Gastrocnemius medialis (tissue), 4 donors: ENCODE measurements around the gene PPP1R18.

ENCODE experiments used
- POLR2A ChIP-seq, 2 donors: fragments of 450-650 bp; IDR thresholded peaks; one replicate each; pipeline ENCODE4 v1.6.1; 2017; ENCODE audit warnings: antibody characterized with exemption in 2 of 2, mild to moderate bottlenecking in 2 of 2, moderate library complexity in 2 of 2
- TF ChIP-seq, protein P1 (sequence below), 5 experiments: fragments of 450-650 bp in 3 of 5; fragments of 200-600 bp in 2 of 5; sonication (generic) in 2 of 5; IDR thresholded peaks in 4 of 5; conservative IDR thresholded peaks in 1 of 5; 1 replicate in 4 of 5; 2 replicates in 1 of 5; pipeline ENCODE4 v1.5.1; 2016 to 2019; ENCODE audit warnings: antibody characterized with exemption in 5 of 5, mild to moderate bottlenecking in 3 of 5, moderate library complexity in 3 of 5

DNA sequence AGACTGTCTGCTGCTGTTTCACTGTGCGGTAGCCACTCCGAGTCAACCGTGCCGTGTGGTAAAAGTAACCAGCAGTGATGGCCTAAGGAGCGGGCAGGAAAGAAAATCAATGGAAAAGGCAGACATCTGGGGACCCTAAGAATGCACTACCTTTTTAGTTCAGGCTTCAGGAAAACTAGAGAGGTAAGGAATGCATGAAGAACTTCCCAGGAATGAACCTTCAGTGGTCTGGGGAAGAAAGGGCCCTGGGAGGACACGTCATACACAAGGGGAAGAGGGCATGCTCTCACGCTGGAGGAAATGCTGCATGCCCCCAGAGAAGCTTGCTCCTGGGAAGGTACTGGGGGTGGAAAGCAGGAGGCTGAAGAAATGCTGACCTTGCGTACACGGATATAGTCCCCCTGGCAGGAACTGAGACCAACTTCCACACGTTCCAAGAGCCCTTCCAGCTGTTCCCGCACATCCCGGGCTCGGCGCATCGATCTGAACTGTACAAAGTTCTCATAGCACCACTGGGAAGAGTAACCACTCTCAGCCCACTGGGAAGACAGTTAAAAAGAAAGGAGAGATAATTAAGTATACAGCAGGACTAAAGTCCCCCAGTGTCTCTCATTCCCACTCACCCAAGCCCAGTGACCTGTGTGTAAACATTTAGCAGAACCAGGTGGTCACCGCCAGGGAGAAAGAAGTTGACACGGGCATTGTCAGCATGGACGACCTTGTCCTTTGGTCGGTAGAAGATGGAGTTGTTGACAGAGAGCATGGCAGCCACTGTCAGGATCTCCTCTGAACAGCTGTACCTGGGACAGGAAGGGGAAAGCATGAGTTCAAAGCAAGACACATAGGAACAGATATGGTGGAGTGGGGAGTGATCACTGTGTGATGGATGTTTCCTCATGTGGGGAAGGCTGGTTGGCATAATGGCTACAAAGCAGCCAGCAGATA, 31.4 kb downstream of the PPP1R18 start:
- TF ChIP-seq, protein P1, sequence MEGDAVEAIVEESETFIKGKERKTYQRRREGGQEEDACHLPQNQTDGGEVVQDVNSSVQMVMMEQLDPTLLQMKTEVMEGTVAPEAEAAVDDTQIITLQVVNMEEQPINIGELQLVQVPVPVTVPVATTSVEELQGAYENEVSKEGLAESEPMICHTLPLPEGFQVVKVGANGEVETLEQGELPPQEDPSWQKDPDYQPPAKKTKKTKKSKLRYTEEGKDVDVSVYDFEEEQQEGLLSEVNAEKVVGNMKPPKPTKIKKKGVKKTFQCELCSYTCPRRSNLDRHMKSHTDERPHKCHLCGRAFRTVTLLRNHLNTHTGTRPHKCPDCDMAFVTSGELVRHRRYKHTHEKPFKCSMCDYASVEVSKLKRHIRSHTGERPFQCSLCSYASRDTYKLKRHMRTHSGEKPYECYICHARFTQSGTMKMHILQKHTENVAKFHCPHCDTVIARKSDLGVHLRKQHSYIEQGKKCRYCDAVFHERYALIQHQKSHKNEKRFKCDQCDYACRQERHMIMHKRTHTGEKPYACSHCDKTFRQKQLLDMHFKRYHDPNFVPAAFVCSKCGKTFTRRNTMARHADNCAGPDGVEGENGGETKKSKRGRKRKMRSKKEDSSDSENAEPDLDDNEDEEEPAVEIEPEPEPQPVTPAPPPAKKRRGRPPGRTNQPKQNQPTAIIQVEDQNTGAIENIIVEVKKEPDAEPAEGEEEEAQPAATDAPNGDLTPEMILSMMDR (IDR thresholded peaks at IDR 0.05 in 4 of 5, conservative IDR thresholded peaks at IDR 0.05 in 1 of 5) = no peak
- TF ChIP-seq POLR2A (IDR thresholded peaks at IDR 0.05) = no peak
